Breast epithelium (tissue), 3 donors: ENCODE data around the gene NMT2.

Source experiments
- CTCF ChIP-seq, 3 donors: fragments of 450-650 bp; IDR thresholded peaks; one replicate each; pipeline ENCODE4 v1.5.1; 2016 to 2017; ENCODE audit warnings: antibody characterized with exemption in 3 of 3, mild to moderate bottlenecking in 3 of 3, moderate library complexity in 3 of 3
- POLR2A ChIP-seq: fragments of 450-650 bp; IDR thresholded peaks from one replicate; pipeline ENCODE4 v1.6.1; 2016; ENCODE audit warnings: antibody characterized with exemption, mild to moderate bottlenecking, moderate library complexity
- POLR2AphosphoS5 ChIP-seq, 3 donors: sonication (generic); formaldehyde crosslinking; IDR thresholded peaks; one replicate each; pipeline ENCODE4 v1.6.1; 2017; ENCODE audit warnings: antibody characterized with exemption in 3 of 3

- TF ChIP-seq CTCF (IDR thresholded peaks at IDR 0.05), result no peak
- no peak for TF ChIP-seq POLR2A
- no peak for TF ChIP-seq POLR2AphosphoS5 (IDR thresholded peaks at IDR 0.05)
Observed at GRCh38 chr10:15137036-15137359, 31.5 kb downstream of the NMT2 start.
